Left lung (tissue), 10 donors: ENCODE measurements around the gene OMP. TPM values are rescaled to one million over a fixed set of nuclear protein-coding genes. Genes with fewer than 3 reads are reported as not detected.

Source experiments
- ATAC-seq: fragments of 200-7000 bp; cut with Tn5 transposase; one replicate; pipeline ENCODE4 v1.9.1; 2020; ENCODE audit warnings: moderate library complexity
- DNase-seq, 4 donors: peaks; one replicate each; pipeline ENCODE4 v3.0.0-alpha.2; 2013 to 2020
- H3K27ac ChIP-seq, 2 donors: fragments of 200-600 bp; sonication (generic) in 1 of 2; one replicate each; pipeline versions ENCODE4 v1.5.0 to v1.8.0; 2020 to 2021
- H3K27me3 ChIP-seq, 2 donors: fragments of 200-600 bp; sonication (generic) in 1 of 2; one replicate each; pipeline versions ENCODE4 v1.5.0 to v1.8.0; 2020 to 2021
- H3K36me3 ChIP-seq, 2 donors: fragments of 200-600 bp; sonication (generic) in 1 of 2; one replicate each; pipeline versions ENCODE4 v1.5.0 to v1.8.0; 2020 to 2021
- H3K4me1 ChIP-seq, 2 donors: fragments of 200-600 bp; one replicate each; pipeline ENCODE4 v1.8.0; 2021
- H3K4me3 ChIP-seq, 2 donors: fragments of 200-600 bp; sonication (generic) in 1 of 2; one replicate each; pipeline versions ENCODE4 v1.5.0 to v1.8.0; 2020 to 2021; ENCODE audit warnings: mild to moderate bottlenecking in 1 of 2
- H3K9me3 ChIP-seq, 2 donors: fragments of 200-600 bp; sonication (generic) in 1 of 2; one replicate each; pipeline versions ENCODE4 v1.5.0 to v1.8.0; 2020 to 2021
- CTCF ChIP-seq, 2 donors: fragments of 200-600 bp; sonication (generic) in 1 of 2; IDR thresholded peaks; one replicate each; pipeline versions ENCODE4 v1.5.0 to v1.8.0; 2021; ENCODE audit warnings: antibody characterized with exemption in 2 of 2
- intact Hi-C, 2 donors: fragments of 100-400 bp; cut with DNase I; formaldehyde crosslinking; loops; one replicate each; pipeline versions ENCODE4 v1.11.2 to v1.14.2; 2022
- polyA plus RNA-seq, 6 donors: library from polyadenylated mRNA; unstranded; fragments of 120-200 nt; gene quantifications; one replicate each; pipeline ENCODE4 v1.2.1, GENCODE V29; 2013; ENCODE audit not compliant: insufficient read length in 6 of 6
- total RNA-seq, 2 donors: library from RNA; stranded (reverse); fragmentation: NEBNext Ultra II Directional; extraction: Animal tissue kit (Norgen Biotek cat#: 25700); gene quantifications; one replicate each; pipeline ENCODE4 v1.2.1, GENCODE V29; 2021
- donor health status: DM: no; HTN: yes; CAD: no.
- donor health status: DM: no; HTN: no; CAD: no.

OMP gene
- total and polyA plus RNA-seq, 8 donors: 0.34 to 0.46 (median 0.40) TPM; not detected in 4

GRCh38 chr11:77107950-77108349, 5.3 kb downstream of the OMP start:
- Histone ChIP-seq H3K36me3 (no peaks in the 10 kb centered on the region), H3K9me3 (no peaks in the 10 kb centered on the region), H3K27me3 (no peaks in the 10 kb centered on the region), H3K27ac (no peak overlapping the region), H3K4me1 (no peaks in the 10 kb centered on the region), H3K4me3 (no peak overlapping the region)
- ATAC-seq (peak; percentile 77), DNase-seq (peak in 2 of 4 donors; percentile 34 to 72)
- TF ChIP-seq CTCF (IDR thresholded peaks at IDR 0.05): no peak
- intact Hi-C loops: no loop called here

- Histone ChIP-seq H3K4me3 (no peak overlapping the region), H3K27ac (no peak overlapping the region), H3K9me3 (no peaks in the 10 kb centered on the region), H3K36me3 (no peaks in the 10 kb centered on the region), H3K27me3 (no peaks in the 10 kb centered on the region), H3K4me1 (no peaks in the 10 kb centered on the region)
- intact Hi-C loops: no loop called here
- DNase-seq (no peak), ATAC-seq (no peak)
- TF ChIP-seq CTCF (IDR thresholded peaks at IDR 0.05): no peak
These were observed 5.8 kb downstream of the OMP start for GRCh38 chr11:77108436-77108835.

GRCh38 chr11:77109236-77110019, 6.8 kb downstream of the OMP start:
- no peaks in the 10 kb centered on the region for H3K4me1 ChIP-seq
- DNase-seq (peak in 1 of 4 donors; percentile 62), ATAC-seq (no peak)
- no peak for TF ChIP-seq CTCF (IDR thresholded peaks at IDR 0.05)
- no peak overlapping the region for H3K27ac ChIP-seq
- no peaks in the 10 kb centered on the region for H3K27me3 ChIP-seq
- no peaks in the 10 kb centered on the region for H3K36me3 ChIP-seq
- intact Hi-C loops: no loop called here
- no peak overlapping the region for H3K4me3 ChIP-seq
- H3K9me3 ChIP-seq: no peaks in the 10 kb centered on the region

- DNase-seq: peak in 1 of 4 donors; percentile 39
- no peaks in the 10 kb centered on the region for H3K36me3 ChIP-seq
- H3K4me1 ChIP-seq: no peaks in the 10 kb centered on the region
- H3K9me3 ChIP-seq: no peaks in the 10 kb centered on the region
- ATAC-seq: no peak
- TF ChIP-seq CTCF (IDR thresholded peaks at IDR 0.05): no peak
- no peak overlapping the region for H3K4me3 ChIP-seq
- intact Hi-C loops: no loop called here
- H3K27me3 ChIP-seq: no peaks in the 10 kb centered on the region
- no peak overlapping the region for H3K27ac ChIP-seq
These were observed 8.2 kb downstream of the OMP start for GRCh38 chr11:77110836-77111235.

- ATAC-seq: no peak
- H3K27ac ChIP-seq: no peak overlapping the region
These were observed 8.6 kb downstream of the OMP start for GRCh38 chr11:77111277-77111676.

More at GRCh38 chr11:77111277-77111676, 8.6 kb downstream of the OMP start:
- no peaks in the 10 kb centered on the region for H3K9me3 ChIP-seq
- no peaks in the 10 kb centered on the region for H3K4me1 ChIP-seq
- intact Hi-C loops: no loop called here
- no peak for DNase-seq
- no peak for TF ChIP-seq CTCF (IDR thresholded peaks at IDR 0.05)
- H3K27me3 ChIP-seq: no peaks in the 10 kb centered on the region
- no peak overlapping the region for H3K4me3 ChIP-seq
- H3K36me3 ChIP-seq: no peaks in the 10 kb centered on the region
